HL-60 (cell line): ENCODE data around the gene TMEM151B.

Experiments
- DNase-seq, 2 experiments: peaks; one replicate each; pipeline ENCODE4 v3.0.0-alpha.2; 2010 to 2020; ENCODE audit warnings: low read depth in 1 of 2, low spot score in 1 of 2
- H3K27ac ChIP-seq: fragments of 250-450 bp; sonication (Bioruptor Pico); replicated peaks from 2 replicates; pipeline ENCODE4 v1.5.1; 2020; ENCODE audit warnings: mild to moderate bottlenecking, moderate library complexity
- H3K27me3 ChIP-seq: fragments of 250-450 bp; sonication (Bioruptor Pico); 2 replicates; pipeline ENCODE4 v1.5.1; 2021; ENCODE audit warnings: mild to moderate bottlenecking, moderate library complexity; ENCODE audit not compliant: insufficient read depth, poor library complexity, severe bottlenecking
- H3K4me3 ChIP-seq: replicated peaks from 2 replicates; pipeline ENCODE4 v1.5.1; 2011; ENCODE audit warnings: mild to moderate bottlenecking, control low read depth, low read length; ENCODE audit not compliant: insufficient read depth
- CTCF ChIP-seq: IDR thresholded peaks from one replicate; pipeline ENCODE4 v1.5.1; 2011; ENCODE audit warnings: low read length, control low read depth, inconsistent platforms; ENCODE audit not compliant: insufficient read depth
- GABPA ChIP-seq: IDR thresholded peaks from 2 replicates; pipeline ENCODE4 v1.6.1; 2012; ENCODE audit warnings: low read depth
- POLR2AphosphoS5 ChIP-seq: IDR thresholded peaks from 2 replicates; pipeline ENCODE4 v1.6.1; 2012; ENCODE audit warnings: low read depth
- REST ChIP-seq: IDR thresholded peaks from 2 replicates; pipeline ENCODE4 v1.6.1; 2012; ENCODE audit warnings: low read depth; ENCODE audit not compliant: insufficient replicate concordance
- SPI1 ChIP-seq: IDR thresholded peaks from 2 replicates; pipeline ENCODE4 v1.6.1; 2012; ENCODE audit warnings: low read depth, mild to moderate bottlenecking, borderline replicate concordance

TMEM151B gene

DNA sequence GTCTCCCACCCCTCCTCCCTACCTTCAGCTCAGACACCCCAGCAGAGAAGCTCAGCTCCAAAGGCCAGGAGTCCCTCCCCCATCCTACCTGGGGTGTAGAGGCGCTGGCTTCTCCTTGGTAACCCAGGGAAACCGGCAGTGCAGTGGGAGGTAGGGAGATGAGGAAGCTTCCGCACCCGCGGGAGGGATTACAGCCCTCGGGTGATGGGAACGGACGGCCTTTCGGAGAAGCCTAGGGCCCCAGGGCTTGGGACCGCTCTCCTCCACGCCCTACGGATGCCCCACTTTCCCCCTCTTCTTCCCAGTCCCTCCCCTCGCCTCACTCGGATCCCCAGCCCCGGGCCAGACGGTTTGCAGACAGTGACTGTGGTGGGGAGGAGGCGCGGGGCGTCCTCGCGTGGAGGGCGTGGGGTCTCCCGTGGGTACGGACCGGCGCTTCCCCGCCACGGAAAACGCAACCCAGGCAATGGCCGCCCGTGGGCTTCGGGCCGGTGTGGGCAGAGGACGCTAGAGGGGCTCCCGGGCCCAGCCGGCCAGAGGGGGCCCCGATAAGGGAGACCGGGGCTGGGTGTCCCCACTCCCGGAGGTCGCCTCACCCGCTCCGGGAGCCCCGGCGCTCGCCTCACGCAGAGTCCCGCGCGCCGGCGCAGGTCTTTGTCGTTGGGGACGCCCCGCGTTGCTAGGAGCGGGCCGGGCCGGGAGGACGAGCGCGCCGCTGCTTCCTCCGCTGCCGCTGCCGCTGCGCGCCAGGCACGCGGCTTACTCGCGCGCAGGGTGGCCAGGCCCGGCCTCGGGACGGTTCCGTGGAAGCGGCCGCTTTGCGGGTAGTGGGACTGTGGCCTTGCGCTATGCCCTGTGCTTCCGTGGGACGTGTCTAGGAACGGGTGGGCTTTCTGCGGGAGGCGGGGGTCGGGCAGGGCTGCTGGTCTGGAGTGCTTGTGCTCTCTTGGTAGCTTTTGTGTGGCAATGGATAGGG lies 27.1 kb downstream of the TMEM151B start:
- Histone ChIP-seq H3K27me3 (peaks cover 27% of the 10 kb centered on the region), H3K4me3 (peak overlapping the region; percentile 38), H3K27ac (no peak overlapping the region)
- DNase-seq, result peak in 1 of 2 experiments; percentile 28
- TF ChIP-seq POLR2AphosphoS5 (peak; percentile 49; the same call in 1 of the 2 replicates), CTCF (no peak)

DNA sequence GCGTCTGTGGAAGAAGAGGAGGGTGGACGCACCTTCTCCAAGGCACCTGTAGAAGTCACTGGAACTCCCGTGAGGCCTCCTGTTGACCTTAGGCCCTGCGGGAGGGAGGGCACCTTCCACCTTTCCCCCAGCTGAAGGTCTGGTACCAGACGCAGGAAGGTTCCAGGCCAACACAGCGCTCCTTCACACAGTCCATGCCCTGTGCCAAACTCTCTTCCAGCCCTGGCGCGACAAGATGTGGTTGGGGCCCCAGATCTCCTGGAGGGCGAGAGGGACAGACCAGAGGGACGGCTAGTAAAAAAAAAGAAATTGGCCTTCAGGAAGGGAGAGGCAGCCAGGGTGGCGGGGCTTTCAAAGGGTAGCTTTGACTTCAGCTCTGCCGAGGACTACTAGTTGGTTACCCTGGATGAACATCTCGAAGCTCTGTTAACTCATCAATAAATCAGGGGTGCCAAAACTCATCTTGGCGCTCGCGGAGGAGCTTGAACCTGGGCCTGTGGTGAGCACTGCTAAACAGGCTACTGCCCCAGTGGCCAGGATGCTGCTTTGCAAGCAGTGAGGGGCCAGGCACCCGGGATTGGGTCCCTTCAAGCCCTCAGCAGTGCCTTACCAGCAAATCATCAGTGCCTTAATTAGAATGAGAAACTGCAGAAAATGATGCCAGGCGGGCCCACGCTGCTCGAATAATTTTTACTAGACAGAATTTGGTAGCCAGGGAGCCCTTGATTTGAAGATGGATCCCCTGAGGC lies 28.0 kb downstream of the TMEM151B start:
- Histone ChIP-seq H3K27ac (no peak overlapping the region), H3K27me3 (peaks cover 25% of the 10 kb centered on the region), H3K4me3 (no peak overlapping the region)
- DNase-seq, result no peak
- TF ChIP-seq SPI1, result no peak
- no peak for TF ChIP-seq POLR2AphosphoS5

DNA sequence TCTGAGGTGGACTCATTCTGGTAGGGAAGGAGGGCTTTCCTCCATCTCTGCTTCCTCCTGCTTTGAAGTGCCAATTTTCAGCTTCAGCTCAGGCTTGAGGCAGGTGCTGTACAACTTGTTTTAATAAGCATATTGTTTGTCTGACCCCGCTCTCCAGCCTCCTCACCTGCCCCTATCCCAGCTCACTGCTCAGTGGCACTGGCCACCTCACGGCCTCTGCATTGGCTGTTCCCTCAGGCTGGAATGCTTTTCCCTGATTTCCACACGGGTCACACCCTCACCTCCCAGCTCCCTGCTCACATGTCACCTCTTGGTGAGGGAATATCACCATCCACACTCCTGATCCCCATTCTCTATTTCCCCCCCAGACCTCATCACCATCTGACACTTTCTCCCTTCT lies 28.6 kb downstream of the TMEM151B start:
- Histone ChIP-seq H3K27me3 (peaks cover 23% of the 10 kb centered on the region), H3K27ac (no peak overlapping the region), H3K4me3 (no peak overlapping the region)
- TF ChIP-seq POLR2AphosphoS5, result no peak
- TF ChIP-seq GABPA, result no peak
- no peak for TF ChIP-seq CTCF
- TF ChIP-seq REST, result no peak
- TF ChIP-seq SPI1, result no peak
- DNase-seq, result no peak

DNA sequence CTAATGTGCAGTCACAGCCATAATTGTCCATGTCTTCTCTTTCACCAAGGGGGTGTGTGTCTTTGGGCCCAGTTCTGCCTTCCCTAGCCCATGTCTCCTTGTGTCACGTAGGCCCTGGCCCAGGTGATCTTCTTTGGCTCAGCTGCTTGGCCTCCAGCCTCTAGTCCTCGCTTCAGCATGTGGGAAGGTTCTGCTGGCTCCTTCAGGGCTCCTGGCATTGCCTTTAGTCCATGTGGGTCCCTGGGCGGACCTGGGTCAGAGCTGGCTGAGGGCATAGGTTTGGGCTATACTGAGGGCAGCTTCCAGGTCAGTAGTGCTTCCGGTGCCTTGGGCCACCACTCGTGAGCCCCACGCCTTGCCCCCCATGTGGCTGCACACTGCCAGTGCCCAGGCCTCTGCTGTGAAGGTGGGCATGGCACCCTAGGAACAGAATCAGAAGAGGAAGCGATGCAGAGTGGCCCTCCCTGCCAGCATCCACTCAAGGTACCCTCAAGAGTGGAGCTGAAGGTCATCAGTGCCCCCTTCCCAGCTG lies 30.1 kb downstream of the TMEM151B start:
- TF ChIP-seq SPI1 (no peak), POLR2AphosphoS5 (no peak), CTCF (no peak), REST (no peak), GABPA (no peak)
- Histone ChIP-seq H3K27ac (no peak overlapping the region), H3K4me3 (no peak overlapping the region), H3K27me3 (peaks cover 19% of the 10 kb centered on the region)
- DNase-seq, result no peak
